Measurements from ENCODE around the gene SSC4D.
"Not testable (repeated sequence)": the region's sequence is repeated elsewhere in the genome, so short reads cannot be mapped to it uniquely, and the experiment has no call there.

The SSC4D gene

DNA sequence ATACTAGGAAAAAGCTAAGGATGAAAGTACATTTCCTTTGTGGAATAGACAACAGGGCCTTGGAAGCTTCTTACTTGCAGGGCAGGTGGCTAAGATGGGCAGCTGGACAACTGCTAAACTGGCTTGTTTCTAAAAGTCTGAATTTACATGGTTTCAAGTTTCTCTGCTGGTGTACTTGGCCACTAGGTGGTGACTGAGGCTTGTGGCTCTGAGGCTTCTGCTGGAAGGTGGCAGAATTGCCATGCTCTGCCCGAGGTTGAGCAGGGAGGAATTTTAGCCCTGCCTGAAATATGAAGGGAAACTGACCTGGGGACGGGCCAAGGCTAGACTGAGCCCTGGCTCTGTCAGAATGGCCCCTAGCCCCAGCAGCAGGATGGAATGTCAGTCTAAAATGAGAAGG lies 28.4 kb upstream of the SSC4D start:
- ATAC-seq (ENCODE audit: low read depth) (peak; percentile 66), DNase-seq (ENCODE audit: low spot score) (peak; percentile 76)

DNA sequence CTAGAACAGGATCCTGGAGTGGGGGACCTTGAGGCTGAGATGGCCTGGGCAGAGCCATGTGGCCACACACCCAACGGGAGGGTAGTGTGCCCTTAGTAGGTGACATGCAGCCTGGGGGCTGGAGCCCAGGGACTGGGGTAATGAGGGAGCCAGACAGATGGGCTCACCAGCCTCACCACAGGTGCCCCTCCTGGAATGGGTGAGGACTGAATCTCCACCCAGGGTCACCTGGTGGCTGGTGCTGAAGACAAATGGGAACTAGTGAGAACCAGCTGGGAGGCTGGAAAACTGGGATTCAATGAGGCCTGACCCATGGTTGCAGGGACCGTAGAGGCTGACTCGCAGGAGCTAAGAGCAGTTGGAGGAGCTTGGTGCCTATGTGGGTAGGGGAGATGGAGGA lies 21.3 kb upstream of the SSC4D start:
- Histone ChIP-seq H3K9me3 (ENCODE audit: severe bottlenecking) (no peaks in the 10 kb centered on the region), H3K27ac (ENCODE audit: poor library complexity, severe bottlenecking) (no peak overlapping the region), H3K36me3 (ENCODE audit: low read depth) (no peaks in the 10 kb centered on the region), H3K4me3 (ENCODE audit: severe bottlenecking) (no peak overlapping the region), H3K4me1 (ENCODE audit: insufficient read depth, poor library complexity, severe bottlenecking) (peaks cover 9% of the 10 kb centered on the region), H3K27me3 (ENCODE audit: insufficient read depth, poor library complexity, severe bottlenecking) (no peaks in the 10 kb centered on the region)
- DNase-seq (ENCODE audit: low spot score) (no peak), ATAC-seq (ENCODE audit: low read depth) (no peak)
- TF ChIP-seq, protein P1, sequence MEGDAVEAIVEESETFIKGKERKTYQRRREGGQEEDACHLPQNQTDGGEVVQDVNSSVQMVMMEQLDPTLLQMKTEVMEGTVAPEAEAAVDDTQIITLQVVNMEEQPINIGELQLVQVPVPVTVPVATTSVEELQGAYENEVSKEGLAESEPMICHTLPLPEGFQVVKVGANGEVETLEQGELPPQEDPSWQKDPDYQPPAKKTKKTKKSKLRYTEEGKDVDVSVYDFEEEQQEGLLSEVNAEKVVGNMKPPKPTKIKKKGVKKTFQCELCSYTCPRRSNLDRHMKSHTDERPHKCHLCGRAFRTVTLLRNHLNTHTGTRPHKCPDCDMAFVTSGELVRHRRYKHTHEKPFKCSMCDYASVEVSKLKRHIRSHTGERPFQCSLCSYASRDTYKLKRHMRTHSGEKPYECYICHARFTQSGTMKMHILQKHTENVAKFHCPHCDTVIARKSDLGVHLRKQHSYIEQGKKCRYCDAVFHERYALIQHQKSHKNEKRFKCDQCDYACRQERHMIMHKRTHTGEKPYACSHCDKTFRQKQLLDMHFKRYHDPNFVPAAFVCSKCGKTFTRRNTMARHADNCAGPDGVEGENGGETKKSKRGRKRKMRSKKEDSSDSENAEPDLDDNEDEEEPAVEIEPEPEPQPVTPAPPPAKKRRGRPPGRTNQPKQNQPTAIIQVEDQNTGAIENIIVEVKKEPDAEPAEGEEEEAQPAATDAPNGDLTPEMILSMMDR (IDR thresholded peaks at IDR 0.05; ENCODE audit: poor library complexity, severe bottlenecking): no peak

More for the DNA sequence above, 28.4 kb upstream of the SSC4D start:
- not testable (repeated sequence) for H3K9me3 ChIP-seq (ENCODE audit: severe bottlenecking); H3K4me1 ChIP-seq (ENCODE audit: insufficient read depth, poor library complexity, severe bottlenecking); H3K36me3 ChIP-seq (ENCODE audit: low read depth); H3K27me3 ChIP-seq (ENCODE audit: insufficient read depth, poor library complexity, severe bottlenecking); H3K4me3 ChIP-seq (ENCODE audit: severe bottlenecking)
- TF ChIP-seq, protein P1 (IDR thresholded peaks at IDR 0.05; ENCODE audit: poor library complexity, severe bottlenecking): peak; percentile 27
- H3K27ac ChIP-seq (ENCODE audit: poor library complexity, severe bottlenecking): peak overlapping the region; percentile 57

DNA sequence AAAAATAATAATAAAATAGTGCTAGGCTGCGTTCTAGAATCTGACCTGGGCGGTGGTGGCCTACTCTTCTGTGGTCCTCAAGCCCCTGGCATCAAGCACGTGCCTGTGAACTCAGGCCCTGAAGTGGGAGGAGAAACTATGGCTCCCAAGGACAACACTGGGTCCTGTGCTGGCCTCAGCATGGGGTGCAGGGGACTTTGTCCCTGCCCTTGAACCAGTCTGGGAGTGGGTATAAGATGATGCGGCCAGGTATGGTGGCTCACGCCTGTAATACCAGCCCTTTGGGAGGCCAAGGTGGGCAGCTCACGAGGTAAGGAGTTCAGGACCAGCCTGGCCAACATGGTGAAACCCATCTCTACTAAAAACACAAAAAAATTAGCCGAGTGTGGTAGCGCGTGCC lies 20.7 kb upstream of the SSC4D start:
- peaks cover 9% of the 10 kb centered on the region for H3K4me1 ChIP-seq (ENCODE audit: insufficient read depth, poor library complexity, severe bottlenecking)
- no peak for DNase-seq (ENCODE audit: low spot score)

DNA sequence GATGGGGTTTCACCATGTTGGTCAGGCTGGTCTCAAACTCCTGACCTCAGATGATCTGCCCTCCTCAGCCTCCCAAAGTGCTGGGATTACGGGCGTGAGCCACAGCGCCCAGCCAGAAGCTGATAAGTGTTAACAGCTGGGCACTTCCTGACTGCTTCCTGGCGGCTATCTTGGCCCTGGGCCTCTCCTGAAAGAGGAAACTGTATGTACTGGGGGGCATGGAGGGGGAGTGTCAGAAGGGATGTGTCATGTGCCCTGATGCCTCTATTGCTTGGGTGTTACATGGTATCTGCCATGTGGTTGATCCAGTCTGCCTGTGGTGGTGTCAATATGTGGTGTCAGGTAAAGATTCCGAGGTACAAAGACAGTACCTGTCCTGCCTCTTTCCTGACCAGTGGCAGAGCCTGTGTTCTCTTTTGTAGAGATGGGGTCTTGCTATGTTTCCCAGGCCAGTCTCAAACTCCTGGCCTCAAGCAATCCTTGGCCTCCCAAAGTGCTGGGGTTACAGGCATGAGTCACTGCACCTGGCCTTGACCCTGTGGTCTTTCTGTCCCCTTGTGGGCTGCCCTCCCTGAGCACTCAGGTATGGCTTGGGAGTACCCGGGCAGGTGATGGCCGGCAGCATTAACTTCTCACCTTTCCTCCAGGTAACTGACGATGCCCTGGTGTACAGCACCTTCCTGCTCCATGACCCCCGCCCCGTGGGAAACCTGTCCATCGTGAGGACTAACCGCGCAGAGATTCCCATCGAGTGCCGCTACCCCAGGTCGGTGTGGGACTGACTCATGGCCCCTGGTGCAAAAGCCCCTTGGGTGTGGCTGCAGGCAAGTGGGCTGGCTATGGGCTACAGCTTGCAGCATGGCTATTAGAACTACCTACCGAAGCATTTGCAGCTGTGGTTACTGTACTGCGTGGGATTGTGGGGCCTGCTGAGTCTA lies 19.6 kb upstream of the SSC4D start:
- DNase-seq (ENCODE audit: low spot score) (peak; percentile 69), ATAC-seq (ENCODE audit: low read depth) (peak; percentile 29; the same call in 1 of the 3 replicates)
- no peaks in the 10 kb centered on the region for H3K27me3 ChIP-seq (ENCODE audit: insufficient read depth, poor library complexity, severe bottlenecking)
- H3K9me3 ChIP-seq (ENCODE audit: severe bottlenecking): no peaks in the 10 kb centered on the region
- H3K36me3 ChIP-seq (ENCODE audit: low read depth): no peaks in the 10 kb centered on the region
- TF ChIP-seq, protein P1 (IDR thresholded peaks at IDR 0.05; ENCODE audit: poor library complexity, severe bottlenecking): no peak
- H3K4me1 ChIP-seq (ENCODE audit: insufficient read depth, poor library complexity, severe bottlenecking): peaks cover 12% of the 10 kb centered on the region
- H3K4me3 ChIP-seq (ENCODE audit: severe bottlenecking): no peak overlapping the region
- H3K27ac ChIP-seq (ENCODE audit: poor library complexity, severe bottlenecking): peak overlapping the region; percentile 20

More for the DNA sequence above, 20.7 kb upstream of the SSC4D start:
- H3K27ac ChIP-seq (ENCODE audit: poor library complexity, severe bottlenecking): no peak overlapping the region
- no peak for ATAC-seq (ENCODE audit: low read depth)
- no peaks in the 10 kb centered on the region for H3K36me3 ChIP-seq (ENCODE audit: low read depth)
- H3K27me3 ChIP-seq (ENCODE audit: insufficient read depth, poor library complexity, severe bottlenecking): no peaks in the 10 kb centered on the region
- TF ChIP-seq, protein P1 (IDR thresholded peaks at IDR 0.05; ENCODE audit: poor library complexity, severe bottlenecking): no peak
- no peaks in the 10 kb centered on the region for H3K9me3 ChIP-seq (ENCODE audit: severe bottlenecking)
- no peak overlapping the region for H3K4me3 ChIP-seq (ENCODE audit: severe bottlenecking)
